ENCODE measurements around the gene DGCR8. TPM values are rescaled to one million over a fixed set of nuclear protein-coding genes. Genes with fewer than 3 reads are reported as not detected.

Gene DGCR8
- polyA plus RNA-seq, 1 experiment = 22.0 TPM

GRCh38 chr22:20043997-20044342 is 36.1 kb upstream of the DGCR8 start:
- no peak for DNase-seq (ENCODE audit: low read depth, low spot score)
- ChIA-PET POLR2A (no interaction called here), CTCF (no interaction called here)
- Histone ChIP-seq H3K9me3 (ENCODE audit: control insufficient read depth, insufficient read depth, low read length) (peaks cover 10% of the 10 kb centered on the region), H3K4me3 (ENCODE audit: low read depth, low read length) (no peak overlapping the region), H3K27me3 (ENCODE audit: control insufficient read depth, insufficient read depth, low read length) (no peaks in the 10 kb centered on the region), H3K27ac (ENCODE audit: low read depth, low read length) (no peak overlapping the region)
- no peak for TF ChIP-seq CTCF (IDR thresholded peaks at IDR 0.05; ENCODE audit: low read depth, low read length)

GRCh38 chr22:20044495-20045151 is 35.4 kb upstream of the DGCR8 start:
- POLR2A ChIA-PET = no interaction called here
- Histone ChIP-seq H3K4me3 (ENCODE audit: low read depth, low read length) (no peak overlapping the region), H3K27ac (ENCODE audit: low read depth, low read length) (no peak overlapping the region), H3K9me3 (ENCODE audit: control insufficient read depth, insufficient read depth, low read length) (peaks cover 10% of the 10 kb centered on the region), H3K27me3 (ENCODE audit: control insufficient read depth, insufficient read depth, low read length) (no peaks in the 10 kb centered on the region)
- no peak for DNase-seq (ENCODE audit: low read depth, low spot score)
- no peak for TF ChIP-seq CTCF (IDR thresholded peaks at IDR 0.05; ENCODE audit: low read depth, low read length)
- CTCF ChIA-PET = no interaction called here

GRCh38 chr22:20046730-20047129 is 33.3 kb upstream of the DGCR8 start:
- Histone ChIP-seq H3K4me3 (ENCODE audit: low read depth, low read length) (no peak overlapping the region), H3K27ac (ENCODE audit: low read depth, low read length) (no peak overlapping the region), H3K27me3 (ENCODE audit: control insufficient read depth, insufficient read depth, low read length) (no peaks in the 10 kb centered on the region), H3K9me3 (ENCODE audit: control insufficient read depth, insufficient read depth, low read length) (peaks cover 10% of the 10 kb centered on the region)
- CTCF ChIA-PET = no interaction called here
- no peak for TF ChIP-seq CTCF (IDR thresholded peaks at IDR 0.05; ENCODE audit: low read depth, low read length)
- POLR2A ChIA-PET = no interaction called here
- DNase-seq (ENCODE audit: low read depth, low spot score) = no peak

- Histone ChIP-seq H3K27me3 (ENCODE audit: control insufficient read depth, insufficient read depth, low read length) (no peaks in the 10 kb centered on the region), H3K9me3 (ENCODE audit: control insufficient read depth, insufficient read depth, low read length) (peaks cover 10% of the 10 kb centered on the region), H3K27ac (ENCODE audit: low read depth, low read length) (no peak overlapping the region), H3K4me3 (ENCODE audit: low read depth, low read length) (no peak overlapping the region)
- no peak for DNase-seq (ENCODE audit: low read depth, low spot score)
- ChIA-PET CTCF (no interaction called here), POLR2A (no interaction called here)
- TF ChIP-seq CTCF (IDR thresholded peaks at IDR 0.05; ENCODE audit: low read depth, low read length) = no peak
Measured at GRCh38 chr22:20051927-20052308, 28.1 kb upstream of the DGCR8 start.

- H3K27ac ChIP-seq (ENCODE audit: low read depth, low read length) = no peak overlapping the region
- ChIA-PET POLR2A (no interaction called here), CTCF (no interaction called here)
- no peak for TF ChIP-seq CTCF (IDR thresholded peaks at IDR 0.05; ENCODE audit: low read depth, low read length)
- H3K9me3 ChIP-seq (ENCODE audit: control insufficient read depth, insufficient read depth, low read length) = peaks cover 6% of the 10 kb centered on the region
- H3K27me3 ChIP-seq (ENCODE audit: control insufficient read depth, insufficient read depth, low read length) = no peaks in the 10 kb centered on the region
- no peak for DNase-seq (ENCODE audit: low read depth, low spot score)
- H3K4me3 ChIP-seq (ENCODE audit: low read depth, low read length) = no peak overlapping the region
Measured at GRCh38 chr22:20052309-20053259, 27.5 kb upstream of the DGCR8 start.

All from AG04450 (cell line).